Stromal cell of bone marrow (primary cell): ENCODE data around the gene PRCC.

Experiments used
- DNase-seq: peaks from one replicate; pipeline ENCODE4 v3.0.0-alpha.2; 2012; ENCODE audit warnings: low read depth

PRCC gene

GRCh38 chr1:156796340-156797097, 29.2 kb downstream of the PRCC start:
- no peak for DNase-seq

GRCh38 chr1:156797212-156797871, 30.0 kb downstream of the PRCC start:
- DNase-seq = no peak

GRCh38 chr1:156801409-156802121, 34.2 kb downstream of the PRCC start:
- peak; percentile 82 for DNase-seq

- DNase-seq = no peak
Measured at GRCh38 chr1:156802421-156802935, 35.1 kb downstream of the PRCC start.

- no peak for DNase-seq
Measured at GRCh38 chr1:156803086-156803851, 35.9 kb downstream of the PRCC start.

GRCh38 chr1:156804026-156804425, 36.7 kb downstream of the PRCC start:
- DNase-seq = no peak

- no peak for DNase-seq
Measured at GRCh38 chr1:156804572-156805243, 37.4 kb downstream of the PRCC start.

GRCh38 chr1:156805766-156806511, 38.6 kb downstream of the PRCC start:
- peak; percentile 69 for DNase-seq

GRCh38 chr1:156806512-156807440, 39.4 kb downstream of the PRCC start:
- DNase-seq = no peak

- no peak for DNase-seq
Measured at GRCh38 chr1:156807627-156808026, 40.3 kb downstream of the PRCC start.

- no peak for DNase-seq
Measured at GRCh38 chr1:156808186-156809030, 41.1 kb downstream of the PRCC start.

- DNase-seq = no peak
Measured at GRCh38 chr1:156809281-156809680, 41.9 kb downstream of the PRCC start.

- DNase-seq = no peak
Measured at GRCh38 chr1:156809711-156810366, 42.5 kb downstream of the PRCC start.

- DNase-seq = no peak
Measured at GRCh38 chr1:156811168-156811567, 43.8 kb downstream of the PRCC start.

- no peak for DNase-seq
Measured at GRCh38 chr1:156812293-156812990, 45.1 kb downstream of the PRCC start.

GRCh38 chr1:156813298-156813697, 46.0 kb downstream of the PRCC start:
- no peak for DNase-seq

GRCh38 chr1:156813750-156814570, 46.6 kb downstream of the PRCC start:
- no peak for DNase-seq
